Inferior parietal cortex (tissue), 1 donor: Measurements from ENCODE around the gene CKS1B.

Source experiments
- DNase-seq: peaks from one replicate; pipeline ENCODE4 v3.0.0-alpha.2; 2016; ENCODE audit errors: extremely low spot score

CKS1B gene

DNA sequence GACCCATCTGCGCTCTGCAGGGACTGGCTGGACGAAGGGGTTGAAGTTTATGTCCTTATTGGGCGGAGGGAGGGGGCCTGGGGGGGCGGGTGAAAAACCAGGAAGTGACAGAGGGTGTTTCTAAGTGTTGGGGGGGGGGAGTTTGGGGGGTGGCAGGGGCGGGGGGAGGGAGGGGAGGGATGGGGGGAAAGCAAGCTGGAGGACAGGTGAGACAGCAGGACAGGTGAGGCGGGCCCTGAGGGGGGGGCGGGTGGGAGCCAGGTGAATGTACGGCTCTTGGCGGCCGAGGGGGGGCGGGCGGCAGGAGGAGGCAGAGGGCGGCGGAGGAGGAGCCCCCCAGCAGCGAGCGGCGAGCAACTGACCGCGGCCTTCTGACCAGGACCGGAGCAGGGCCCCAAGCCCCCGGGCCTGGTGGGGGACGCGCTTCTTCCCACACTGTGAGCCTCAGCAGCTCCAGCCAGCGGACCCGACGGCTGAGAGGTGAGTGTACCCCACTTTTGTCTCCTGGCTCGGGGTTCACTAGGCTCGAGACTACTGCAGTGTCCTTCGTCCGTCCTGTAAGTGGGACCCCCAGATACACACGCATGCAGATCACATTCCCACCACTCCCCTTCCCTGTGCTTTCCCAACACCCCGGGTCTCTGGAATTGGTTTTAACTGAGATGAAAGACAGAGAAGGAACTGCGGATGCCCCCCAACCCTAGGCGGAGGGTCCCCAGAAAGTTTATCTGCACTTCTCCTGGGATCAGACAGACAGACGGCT is 28.2 kb downstream of the CKS1B start, which contains the start of gene ZBTB7B:
Gene ZBTB7B, plus strand, starts transcription at position 339 of the 763 bp plus-strand sequence. CDS start 11,859 bp downstream, outside the sequence.
- peak; percentile 24 for DNase-seq

DNA sequence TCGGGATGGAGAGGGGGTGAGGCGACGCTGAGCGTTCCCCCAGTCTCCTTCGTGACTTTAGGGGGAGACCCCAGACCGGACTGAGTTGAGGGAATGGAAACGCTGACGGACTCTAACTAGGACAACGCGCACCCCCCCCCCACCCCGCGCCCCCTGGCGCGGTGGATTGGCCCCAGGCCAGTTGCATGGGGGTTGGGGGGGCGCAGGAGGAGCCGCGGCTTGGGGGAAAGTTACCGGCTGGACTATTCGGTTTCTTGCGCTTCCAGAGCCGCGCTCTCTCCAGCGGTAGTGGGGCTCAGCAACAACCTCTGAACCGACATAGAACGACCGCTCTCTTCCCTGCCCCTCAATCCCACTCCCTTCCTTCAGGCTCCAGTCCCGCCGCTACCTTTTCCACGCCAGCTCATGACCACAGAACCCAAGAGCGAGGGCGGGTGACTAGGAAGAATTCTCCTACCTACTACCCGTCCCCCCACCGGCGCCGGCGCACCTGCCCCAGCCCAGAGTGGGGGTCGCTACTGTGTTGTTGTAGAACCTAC is 28.8 kb downstream of the CKS1B start:
- no peak for DNase-seq

DNA sequence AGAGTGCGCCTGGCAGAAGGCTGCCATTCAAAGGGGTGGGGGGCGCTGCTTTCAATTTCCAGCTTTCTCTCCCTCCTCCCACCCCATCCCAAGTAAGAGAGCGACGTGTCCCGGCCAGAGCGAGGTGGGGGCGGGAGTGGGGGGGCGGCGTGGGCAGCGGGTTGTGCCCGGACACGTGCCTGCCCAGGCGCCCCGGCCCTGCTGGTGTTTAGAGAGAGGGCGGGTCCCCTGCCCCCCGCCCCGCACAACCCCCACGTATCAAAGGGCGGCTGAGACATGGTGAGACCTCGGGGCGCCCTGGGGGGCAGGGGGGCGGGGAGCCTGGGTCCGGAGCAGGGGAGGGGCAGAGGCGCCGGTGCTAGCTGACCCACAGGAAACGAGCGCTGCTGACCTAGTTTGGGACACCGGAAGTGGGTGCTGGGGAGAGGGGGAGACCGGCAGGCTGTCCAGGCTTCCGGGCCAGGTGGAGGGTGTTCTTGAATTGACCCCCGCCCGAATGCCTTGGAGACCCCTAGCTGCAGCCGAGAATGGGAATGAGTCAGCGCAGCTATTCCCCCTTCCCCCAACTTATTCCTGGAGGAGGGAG is 29.4 kb downstream of the CKS1B start:
- peak; percentile 36 for DNase-seq

DNA sequence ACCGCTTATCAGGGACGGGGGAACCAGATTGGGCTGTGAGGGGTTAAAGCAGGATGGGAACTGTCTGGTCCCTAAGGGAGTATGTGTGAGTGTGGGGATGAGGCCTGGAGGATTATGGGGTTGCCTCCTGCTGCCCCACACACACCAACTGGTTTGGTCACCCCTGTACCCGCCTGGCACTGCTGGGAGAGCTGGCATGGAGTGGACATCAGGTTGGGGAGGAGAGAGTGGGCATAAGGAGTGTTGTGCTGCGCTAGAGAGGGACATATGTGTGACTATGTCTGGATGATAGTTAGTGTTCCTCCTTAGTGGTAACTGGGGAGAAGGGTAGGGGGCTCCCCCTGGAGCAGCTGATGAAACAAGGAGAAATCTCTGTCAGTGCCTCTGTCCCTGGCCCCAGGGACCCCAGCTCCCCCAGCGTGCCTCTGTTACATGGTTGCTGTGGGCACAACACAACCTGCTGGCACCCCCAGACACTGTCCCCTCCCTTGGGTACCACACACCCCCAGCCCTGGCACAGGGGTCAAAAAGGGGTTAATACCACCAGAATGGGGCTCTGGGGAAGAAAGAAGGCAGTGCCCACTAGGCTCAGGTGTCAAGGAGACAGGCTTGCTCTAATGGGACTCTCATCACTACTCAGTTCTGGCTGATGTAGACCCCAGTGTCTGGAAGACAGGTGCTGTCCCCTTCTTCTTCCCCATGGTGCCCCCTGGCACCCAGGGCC is 30.0 kb downstream of the CKS1B start:
- peak; percentile 22 for DNase-seq

DNA sequence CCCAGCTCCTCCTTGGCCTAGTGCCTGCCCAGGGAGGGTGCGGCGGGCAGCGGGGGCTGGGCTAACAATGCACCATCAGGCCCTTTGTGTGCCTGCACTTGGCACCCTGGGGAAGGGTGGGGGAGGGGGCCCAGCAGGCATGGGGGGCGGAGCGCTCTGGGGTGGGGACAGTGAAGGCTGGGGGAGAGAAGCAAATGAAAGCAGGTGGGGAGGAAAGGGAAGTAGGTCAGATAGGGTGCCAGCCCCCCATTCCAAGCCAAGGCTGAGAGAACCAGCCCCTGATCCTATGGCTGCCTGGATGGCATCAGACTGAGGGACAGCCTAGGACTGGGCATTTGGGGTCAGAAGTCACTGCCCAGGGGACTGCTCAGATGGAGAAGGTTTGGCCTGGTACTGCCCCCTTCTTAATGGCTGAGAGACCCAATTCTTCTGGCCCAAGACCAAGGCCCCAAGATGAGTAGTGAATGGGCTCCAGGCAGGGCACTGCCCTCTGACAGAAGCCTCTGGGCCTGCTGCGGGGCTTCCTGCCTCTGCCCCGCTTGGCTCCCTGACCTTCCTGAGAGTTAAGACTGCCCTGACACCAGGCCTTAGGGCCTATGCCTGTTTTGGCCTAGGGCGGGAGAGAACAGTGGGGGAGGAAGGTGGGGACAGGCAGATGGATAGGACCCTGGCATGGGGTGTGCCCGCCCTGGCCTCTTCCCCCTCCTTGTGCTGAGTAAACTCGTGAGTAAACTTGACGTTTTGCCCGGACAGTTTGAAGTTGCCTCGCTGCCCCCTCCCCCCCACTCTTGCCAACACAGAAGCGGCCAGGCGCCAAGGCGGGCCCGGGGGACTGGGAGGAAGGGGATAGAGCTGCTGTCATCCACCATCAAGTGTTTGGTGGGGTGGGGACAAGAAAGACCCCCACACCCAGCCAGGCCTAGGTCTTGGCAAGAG is 30.9 kb downstream of the CKS1B start:
- DNase-seq: peak; percentile 47

DNA sequence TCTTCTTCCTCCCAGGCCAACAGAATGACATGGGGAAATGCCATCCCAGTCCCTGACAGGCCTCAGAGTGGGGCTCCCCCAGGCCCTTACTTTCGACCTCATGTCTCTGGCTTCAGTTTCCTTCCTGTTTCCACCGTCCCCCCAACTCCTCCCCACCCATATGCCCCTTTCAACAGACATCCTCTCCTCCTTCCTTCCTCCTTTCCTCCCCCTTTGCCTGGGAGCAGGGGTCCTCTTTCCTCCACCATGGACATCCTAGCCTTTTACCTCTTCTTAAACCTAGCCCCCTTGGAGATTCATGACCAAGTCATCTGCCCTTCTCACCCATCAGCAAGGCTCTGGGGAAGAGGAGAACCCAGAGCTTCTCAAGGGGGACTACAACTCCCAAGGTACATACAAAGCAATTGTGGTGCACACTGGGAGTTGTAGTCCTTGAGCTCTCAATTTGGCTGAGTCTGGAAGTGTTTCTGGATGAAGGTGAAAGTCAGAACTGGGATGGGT is 32.2 kb downstream of the CKS1B start:
- DNase-seq: peak; percentile 70

DNA sequence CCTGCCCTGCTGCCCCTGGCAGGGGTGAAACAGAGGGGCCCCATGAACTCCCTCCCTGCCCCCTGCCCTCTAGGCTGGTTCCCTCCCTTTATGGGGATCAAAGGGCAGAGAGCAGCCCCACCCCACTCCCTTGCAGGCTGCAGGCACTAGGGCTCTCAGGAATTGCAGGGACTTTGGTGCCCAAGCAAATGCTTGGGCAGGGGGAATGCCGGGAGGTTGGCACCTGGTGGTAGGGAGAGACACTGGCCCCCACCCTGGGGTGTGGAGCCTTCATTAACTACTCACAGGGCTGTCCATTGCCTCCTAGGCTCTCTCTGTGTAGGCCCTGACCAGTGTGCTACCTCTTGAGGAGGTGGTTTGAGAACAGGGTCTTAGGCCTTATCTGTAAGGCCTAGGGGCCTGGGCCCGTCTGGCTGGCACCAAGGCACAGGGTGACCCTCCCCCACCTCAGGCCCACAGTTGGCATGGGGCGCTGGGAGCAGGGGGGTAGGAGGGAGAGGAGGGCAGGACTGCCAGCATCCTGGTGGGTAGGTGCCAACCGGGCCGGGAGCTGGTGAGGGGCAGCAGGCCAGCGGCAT is 32.9 kb downstream of the CKS1B start:
- no peak for DNase-seq

DNA sequence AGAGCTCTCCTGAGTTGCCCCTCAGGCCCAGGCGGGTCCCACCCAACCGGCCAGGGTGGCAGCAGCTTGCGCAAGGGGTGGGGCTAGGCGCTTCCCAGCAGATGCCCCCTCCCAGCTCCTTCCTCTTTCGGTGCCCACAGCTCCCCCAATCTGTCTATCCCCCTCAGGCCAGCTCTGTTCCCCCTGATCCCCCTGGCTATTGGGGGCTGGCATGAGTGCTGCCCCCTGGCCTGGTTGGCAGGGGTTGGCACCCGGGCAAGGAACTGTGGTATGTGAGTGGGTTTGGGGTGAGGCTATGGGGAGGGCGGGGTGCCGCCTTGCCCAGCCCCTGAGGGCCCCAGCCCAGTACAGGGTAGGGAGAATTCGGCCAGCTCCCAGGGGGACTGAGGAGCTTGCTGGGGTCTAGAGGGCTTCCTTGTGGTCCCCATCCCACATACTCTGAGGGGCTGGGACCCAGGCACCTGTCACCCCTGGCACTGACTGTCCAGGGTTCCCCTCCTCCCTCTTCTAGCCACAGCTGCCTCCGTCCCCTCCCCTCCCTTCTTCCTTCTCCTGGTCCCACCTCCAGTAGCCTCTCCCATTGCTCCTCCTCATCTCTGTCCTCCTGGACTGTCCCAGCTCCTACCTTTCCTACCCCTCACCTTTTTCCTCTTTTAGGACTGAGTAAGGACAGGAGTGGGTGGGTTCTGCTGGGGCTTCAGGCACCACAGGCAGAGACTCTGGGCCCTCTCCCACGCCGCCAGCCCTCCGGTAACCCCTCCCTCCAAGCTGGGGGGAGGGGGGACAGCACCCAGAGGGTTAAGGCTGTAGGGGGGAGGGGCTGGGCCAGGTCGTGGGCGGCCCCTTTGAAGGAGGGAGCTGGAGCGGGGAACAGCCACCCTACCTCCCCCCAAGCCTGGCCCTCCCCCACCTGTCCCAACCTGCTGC is 33.8 kb downstream of the CKS1B start:
- DNase-seq: no peak

DNA sequence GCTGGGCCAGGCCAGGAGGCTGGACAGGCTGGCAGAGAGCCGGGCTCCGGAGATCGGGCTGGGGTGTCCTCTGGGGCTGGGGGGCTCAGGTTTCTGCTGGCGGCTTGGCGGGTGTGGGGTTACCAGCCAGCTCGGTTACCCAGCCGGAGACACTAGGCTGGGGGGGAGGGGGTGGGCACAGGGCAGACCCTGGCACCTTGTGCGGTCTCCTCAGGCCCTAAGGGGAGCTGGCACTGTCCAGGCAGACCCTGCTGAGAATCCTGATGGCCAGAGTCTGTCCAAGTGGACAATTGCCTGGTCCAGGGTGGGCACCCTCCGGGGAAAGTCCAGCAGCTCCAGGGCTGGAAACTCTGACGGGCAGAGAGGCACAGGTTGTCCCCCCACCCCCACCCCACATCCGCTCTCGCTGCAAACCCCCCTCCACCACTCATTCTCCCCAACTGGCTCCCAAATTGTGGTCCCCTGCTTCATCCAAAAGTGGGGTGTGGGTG is 34.8 kb downstream of the CKS1B start:
- DNase-seq: no peak

DNA sequence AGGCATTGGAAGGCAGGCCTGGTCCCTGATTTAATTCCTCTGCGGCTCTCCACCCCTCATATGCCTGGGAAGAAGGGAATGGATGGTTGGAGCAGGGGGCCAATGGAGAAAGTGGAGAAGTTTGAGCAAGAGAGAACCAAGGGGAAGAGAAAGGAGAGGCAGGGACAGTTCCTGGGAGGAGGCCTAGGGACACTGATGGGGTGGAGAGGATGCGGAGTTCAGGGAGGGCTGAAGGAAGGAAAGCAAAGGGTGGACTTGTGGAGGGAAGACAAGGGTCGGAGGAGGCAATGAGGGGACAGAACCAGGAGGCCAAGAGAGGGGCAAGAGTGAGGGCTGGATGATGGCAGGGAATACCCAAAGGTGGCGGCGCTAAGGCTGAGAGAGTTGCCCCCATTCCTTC is 35.3 kb downstream of the CKS1B start:
- no peak for DNase-seq

DNA sequence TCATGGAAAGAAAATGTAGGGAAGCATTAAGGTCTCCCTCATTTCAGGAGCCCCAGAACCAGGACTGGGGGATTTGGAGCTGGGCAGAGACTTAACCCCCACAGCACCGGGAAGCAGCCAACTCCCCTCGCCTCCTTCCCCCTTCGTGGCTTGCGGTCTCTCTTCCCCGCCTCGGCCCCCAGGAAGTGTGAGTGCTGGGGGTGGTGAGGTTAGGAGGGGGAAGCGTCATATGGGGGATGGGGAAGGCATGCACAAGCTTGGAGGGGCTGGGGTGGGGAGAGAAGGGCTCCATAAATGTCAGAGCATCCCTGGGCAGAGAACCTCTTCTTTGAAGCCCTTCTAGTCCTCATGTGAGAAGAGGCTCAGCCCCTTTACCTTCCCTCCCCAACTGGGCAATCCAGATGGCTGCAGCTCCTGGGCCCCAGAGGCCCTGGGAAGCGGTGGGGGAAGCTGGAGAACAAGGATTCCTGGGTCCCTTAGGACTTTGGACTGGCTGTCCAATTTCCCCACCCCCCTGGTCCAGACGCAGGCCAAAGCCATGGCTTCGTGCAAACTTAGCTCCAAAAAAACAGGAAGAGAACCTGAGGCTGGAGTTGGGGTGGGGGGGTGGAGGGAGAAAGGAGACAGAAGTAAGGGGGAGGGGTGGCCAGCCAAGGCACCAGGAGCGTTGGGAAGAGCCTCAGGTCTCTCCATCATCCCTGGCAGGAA is 35.9 kb downstream of the CKS1B start:
- DNase-seq: no peak

DNA sequence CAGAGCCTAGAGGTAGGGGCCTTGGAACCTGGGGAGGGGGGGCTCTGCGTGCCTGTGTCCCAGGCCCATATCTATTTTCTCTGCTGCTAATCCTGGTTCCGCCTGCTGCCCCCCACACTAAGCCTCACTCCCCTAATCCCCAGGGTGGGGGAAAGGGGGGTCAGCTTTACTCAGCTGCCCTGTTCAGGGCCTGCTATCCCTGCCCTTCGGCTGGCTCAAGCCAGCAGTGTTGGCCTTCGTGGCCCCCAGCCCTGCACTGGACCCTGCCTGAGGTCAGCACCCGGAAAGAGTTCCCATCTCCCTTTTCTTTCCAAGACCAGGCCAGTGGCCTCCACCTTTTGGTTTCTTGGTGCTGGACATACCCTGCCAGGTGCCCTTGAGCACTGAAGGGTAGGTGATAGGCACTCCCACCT is 36.5 kb downstream of the CKS1B start:
- DNase-seq: no peak

DNA sequence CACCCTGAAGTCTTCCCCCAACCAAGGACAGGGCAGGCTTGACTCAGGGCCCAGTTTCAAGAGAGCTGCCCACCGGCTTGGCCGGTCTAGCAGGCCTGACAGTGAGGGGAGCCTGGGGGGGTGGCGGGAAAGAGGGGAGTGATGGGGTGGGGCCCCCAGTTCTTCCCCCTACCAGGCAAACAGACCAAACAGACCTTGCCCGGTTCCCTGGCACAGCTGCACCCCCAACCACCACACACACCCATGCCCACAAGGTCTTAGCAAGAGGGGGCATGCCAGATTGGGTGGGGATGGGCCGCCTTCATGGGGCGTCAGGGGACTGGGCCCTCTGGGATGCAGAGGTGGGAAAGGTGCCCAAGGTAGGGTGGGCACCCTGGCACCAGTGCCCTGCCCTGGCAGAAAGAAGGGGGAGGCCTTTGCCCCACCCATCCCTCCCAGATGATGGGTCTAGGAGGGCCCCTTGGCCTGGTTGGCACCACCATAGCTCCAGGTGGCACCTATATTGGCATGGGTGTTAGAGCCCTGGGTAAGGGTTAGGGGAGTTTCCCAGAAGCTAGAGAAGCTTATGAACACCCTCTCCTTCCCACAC is 37.0 kb downstream of the CKS1B start:
- DNase-seq: no peak

DNA sequence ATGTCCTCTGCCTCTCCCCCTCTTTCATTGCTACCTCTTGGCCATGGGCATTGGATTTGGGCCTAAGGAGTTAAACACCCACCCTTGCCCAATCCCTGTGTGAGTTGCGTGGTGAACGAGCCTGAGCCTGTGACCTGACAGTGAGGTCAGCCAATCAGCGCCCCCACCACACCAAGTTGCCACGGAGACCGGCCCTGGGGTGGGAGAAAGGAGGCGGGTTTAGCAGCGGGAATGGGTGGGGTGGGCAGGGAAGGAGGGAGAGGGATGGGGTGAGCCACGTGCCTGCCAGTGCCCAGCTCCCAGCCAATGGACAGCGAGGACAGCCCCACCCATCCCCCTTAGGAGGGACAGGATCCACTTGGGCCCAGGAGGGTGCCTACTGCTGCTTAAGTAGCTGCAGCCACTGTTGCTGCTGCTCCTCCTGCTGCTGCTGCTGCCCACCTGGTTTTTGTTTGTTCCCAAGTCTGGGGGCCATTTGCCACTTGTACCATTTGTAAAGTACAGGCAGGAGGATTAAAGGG is 37.6 kb downstream of the CKS1B start:
- DNase-seq: peak; percentile 60

DNA sequence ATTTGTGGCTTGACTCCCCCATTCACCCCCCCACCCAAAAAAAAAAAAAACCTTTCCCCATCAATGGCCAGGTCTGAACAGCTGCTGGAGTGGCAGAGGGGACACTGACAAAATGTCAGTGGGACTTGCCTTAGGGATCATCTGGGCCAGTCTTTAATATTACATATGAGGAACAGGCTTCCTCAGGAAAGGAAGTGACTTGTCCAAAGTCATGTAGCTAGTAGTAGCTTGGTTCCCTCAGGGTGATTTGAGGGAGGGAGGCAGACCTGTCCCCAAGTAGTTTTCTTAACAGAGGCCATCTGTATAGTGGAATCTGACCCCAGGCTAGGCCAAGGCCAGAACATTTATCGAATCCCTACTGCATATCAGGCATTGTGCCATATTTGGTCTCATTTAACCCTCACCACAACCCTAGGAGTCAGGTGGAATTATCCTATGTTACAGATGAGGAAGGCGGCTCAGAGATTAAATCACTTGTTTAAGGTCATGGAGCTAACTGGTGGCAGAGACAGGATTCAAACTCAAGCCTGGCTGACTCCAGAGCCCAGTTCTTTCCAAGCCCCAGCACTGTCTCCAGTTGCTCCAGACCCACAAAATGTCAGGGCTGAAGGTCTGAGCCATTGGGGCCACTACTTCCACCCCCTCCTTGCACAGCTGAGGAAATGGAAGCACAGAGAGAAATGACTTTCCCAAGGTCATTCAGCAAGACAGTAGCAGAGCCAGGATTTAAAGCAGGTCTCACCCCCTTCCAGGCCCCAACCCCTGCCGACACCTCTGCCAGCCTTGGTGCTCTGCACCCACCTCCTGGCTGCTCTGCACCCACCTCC is 38.5 kb downstream of the CKS1B start:
- no peak for DNase-seq

DNA sequence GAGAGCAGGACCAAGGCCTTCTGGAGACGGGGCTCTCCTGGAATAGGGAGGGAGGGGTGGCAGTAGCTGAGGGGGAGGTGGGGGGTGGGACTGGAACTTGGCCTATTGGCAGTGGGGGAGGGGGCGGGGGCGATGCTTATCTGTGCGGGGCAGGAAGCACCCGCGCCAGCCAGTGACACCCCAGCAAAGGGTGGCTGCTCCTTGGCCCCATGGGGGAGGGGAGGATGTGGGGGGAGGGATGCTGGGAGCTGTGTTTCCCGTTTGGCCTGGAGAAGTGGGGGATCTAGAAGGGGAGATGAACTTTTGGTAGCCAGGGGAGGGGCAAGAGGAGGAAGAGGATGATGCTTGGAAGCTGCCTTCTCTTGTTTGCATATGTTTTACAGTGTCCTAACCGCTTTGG is 39.2 kb downstream of the CKS1B start:
- no peak for DNase-seq
